ENCODE data around the gene BMP6.

DNA sequence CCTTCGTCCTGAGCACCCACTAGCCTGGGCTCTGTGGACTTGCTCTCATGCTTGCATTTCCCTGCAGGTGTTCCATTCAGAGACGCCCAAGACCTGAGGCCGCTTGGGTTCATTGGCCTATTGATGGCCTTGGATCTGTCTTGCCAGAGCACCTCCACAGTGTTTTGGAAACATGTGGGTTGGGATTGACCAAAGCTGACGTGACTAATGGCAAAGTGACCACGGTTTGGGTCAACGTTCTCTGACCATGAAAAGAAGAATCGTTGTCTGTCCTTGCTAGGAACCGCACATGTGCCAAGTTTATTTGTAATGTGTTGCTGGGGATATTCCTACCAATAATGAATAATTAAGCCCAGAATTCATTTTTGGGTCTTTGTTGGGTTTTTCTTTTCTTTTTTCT is 29.8 kb upstream of the BMP6 start:
- TF ChIP-seq, protein P1, sequence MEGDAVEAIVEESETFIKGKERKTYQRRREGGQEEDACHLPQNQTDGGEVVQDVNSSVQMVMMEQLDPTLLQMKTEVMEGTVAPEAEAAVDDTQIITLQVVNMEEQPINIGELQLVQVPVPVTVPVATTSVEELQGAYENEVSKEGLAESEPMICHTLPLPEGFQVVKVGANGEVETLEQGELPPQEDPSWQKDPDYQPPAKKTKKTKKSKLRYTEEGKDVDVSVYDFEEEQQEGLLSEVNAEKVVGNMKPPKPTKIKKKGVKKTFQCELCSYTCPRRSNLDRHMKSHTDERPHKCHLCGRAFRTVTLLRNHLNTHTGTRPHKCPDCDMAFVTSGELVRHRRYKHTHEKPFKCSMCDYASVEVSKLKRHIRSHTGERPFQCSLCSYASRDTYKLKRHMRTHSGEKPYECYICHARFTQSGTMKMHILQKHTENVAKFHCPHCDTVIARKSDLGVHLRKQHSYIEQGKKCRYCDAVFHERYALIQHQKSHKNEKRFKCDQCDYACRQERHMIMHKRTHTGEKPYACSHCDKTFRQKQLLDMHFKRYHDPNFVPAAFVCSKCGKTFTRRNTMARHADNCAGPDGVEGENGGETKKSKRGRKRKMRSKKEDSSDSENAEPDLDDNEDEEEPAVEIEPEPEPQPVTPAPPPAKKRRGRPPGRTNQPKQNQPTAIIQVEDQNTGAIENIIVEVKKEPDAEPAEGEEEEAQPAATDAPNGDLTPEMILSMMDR (conservative IDR thresholded peaks at IDR 0.05; ENCODE audit: low read depth in 2 of 2): no peak
- TF ChIP-seq POLR2AphosphoS5 (IDR thresholded peaks at IDR 0.05; ENCODE audit: low read depth): no peak
- no peak for TF ChIP-seq EZH2 (IDR thresholded peaks at IDR 0.05; ENCODE audit: low read depth, unreplicated experiment)
- no peak for TF ChIP-seq JUNB (IDR thresholded peaks at IDR 0.05; ENCODE audit: unreplicated experiment)
- TF ChIP-seq EZH2phosphoT487 (IDR thresholded peaks at IDR 0.05; ENCODE audit: unreplicated experiment): no peak
- TF ChIP-seq, protein P2, sequence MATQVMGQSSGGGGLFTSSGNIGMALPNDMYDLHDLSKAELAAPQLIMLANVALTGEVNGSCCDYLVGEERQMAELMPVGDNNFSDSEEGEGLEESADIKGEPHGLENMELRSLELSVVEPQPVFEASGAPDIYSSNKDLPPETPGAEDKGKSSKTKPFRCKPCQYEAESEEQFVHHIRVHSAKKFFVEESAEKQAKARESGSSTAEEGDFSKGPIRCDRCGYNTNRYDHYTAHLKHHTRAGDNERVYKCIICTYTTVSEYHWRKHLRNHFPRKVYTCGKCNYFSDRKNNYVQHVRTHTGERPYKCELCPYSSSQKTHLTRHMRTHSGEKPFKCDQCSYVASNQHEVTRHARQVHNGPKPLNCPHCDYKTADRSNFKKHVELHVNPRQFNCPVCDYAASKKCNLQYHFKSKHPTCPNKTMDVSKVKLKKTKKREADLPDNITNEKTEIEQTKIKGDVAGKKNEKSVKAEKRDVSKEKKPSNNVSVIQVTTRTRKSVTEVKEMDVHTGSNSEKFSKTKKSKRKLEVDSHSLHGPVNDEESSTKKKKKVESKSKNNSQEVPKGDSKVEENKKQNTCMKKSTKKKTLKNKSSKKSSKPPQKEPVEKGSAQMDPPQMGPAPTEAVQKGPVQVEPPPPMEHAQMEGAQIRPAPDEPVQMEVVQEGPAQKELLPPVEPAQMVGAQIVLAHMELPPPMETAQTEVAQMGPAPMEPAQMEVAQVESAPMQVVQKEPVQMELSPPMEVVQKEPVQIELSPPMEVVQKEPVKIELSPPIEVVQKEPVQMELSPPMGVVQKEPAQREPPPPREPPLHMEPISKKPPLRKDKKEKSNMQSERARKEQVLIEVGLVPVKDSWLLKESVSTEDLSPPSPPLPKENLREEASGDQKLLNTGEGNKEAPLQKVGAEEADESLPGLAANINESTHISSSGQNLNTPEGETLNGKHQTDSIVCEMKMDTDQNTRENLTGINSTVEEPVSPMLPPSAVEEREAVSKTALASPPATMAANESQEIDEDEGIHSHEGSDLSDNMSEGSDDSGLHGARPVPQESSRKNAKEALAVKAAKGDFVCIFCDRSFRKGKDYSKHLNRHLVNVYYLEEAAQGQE (IDR thresholded peaks at IDR 0.05; ENCODE audit: unreplicated experiment): no peak
- TF ChIP-seq ZNF462 (CRISPR knock-in tag; IDR thresholded peaks at IDR 0.05): no peak
- TF ChIP-seq, protein P3, sequence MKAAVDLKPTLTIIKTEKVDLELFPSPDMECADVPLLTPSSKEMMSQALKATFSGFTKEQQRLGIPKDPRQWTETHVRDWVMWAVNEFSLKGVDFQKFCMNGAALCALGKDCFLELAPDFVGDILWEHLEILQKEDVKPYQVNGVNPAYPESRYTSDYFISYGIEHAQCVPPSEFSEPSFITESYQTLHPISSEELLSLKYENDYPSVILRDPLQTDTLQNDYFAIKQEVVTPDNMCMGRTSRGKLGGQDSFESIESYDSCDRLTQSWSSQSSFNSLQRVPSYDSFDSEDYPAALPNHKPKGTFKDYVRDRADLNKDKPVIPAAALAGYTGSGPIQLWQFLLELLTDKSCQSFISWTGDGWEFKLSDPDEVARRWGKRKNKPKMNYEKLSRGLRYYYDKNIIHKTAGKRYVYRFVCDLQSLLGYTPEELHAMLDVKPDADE (IDR thresholded peaks at IDR 0.05): no peak
- no peak for TF ChIP-seq NANOG (IDR thresholded peaks at IDR 0.05; ENCODE audit: borderline replicate concordance)
- no peak for TF ChIP-seq CREB1 (CRISPR knock-in tag; IDR thresholded peaks at IDR 0.05; ENCODE audit: low read depth)
- no peak for TF ChIP-seq ZNF331 (CRISPR knock-in tag; IDR thresholded peaks at IDR 0.05; ENCODE audit: low read depth)
- TF ChIP-seq ZNF114 (CRISPR knock-in tag; IDR thresholded peaks at IDR 0.05): no peak
